Right renal cortex interstitium (tissue), 3 donors: ENCODE measurements around the gene SARS1. TPM values are rescaled to one million over a fixed set of nuclear protein-coding genes. Genes with fewer than 3 reads are reported as not detected.
"Not testable (repeated sequence)": the region's sequence is repeated elsewhere in the genome, so short reads cannot be mapped to it uniquely, and the experiment has no call there.

Experiments used
- DNase-seq, 3 donors: peaks; one replicate each; pipeline ENCODE4 v3.0.0-alpha.2; 2013; ENCODE audit warnings: low read depth in 3 of 3, low spot score in 2 of 3
- polyA plus RNA-seq, 3 donors: library from polyadenylated mRNA; unstranded; fragments of 120-200 nt; gene quantifications; one replicate each; pipeline ENCODE4 v1.2.1, GENCODE V29; 2013; ENCODE audit not compliant: insufficient read length in 3 of 3

SARS1 gene
- polyA plus RNA-seq, 3 donors = 144 to 154 (median 150) TPM

GRCh38 chr1:109272831-109273547 lies 59.3 kb downstream of the SARS1 start:
- DNase-seq = no peak

- DNase-seq = no peak
Measured at GRCh38 chr1:109273570-109274288, 60.0 kb downstream of the SARS1 start.

- peak in 1 of 3 donors; percentile 61 for DNase-seq
Measured at GRCh38 chr1:109274533-109275476, 61.1 kb downstream of the SARS1 start.

- DNase-seq = no peak
Measured at GRCh38 chr1:109275706-109276345, 62.1 kb downstream of the SARS1 start.

- no peak for DNase-seq
Measured at GRCh38 chr1:109277434-109278204, 63.9 kb downstream of the SARS1 start.

- no peak for DNase-seq
Measured at GRCh38 chr1:109279615-109280278, 66.0 kb downstream of the SARS1 start.

GRCh38 chr1:109280862-109281261 lies 67.1 kb downstream of the SARS1 start:
- no peak for DNase-seq

GRCh38 chr1:109281680-109282496 lies 68.2 kb downstream of the SARS1 start:
- DNase-seq = no peak

- no peak for DNase-seq
Measured at GRCh38 chr1:109282497-109282951, 68.8 kb downstream of the SARS1 start.

- DNase-seq = peak; percentile 88 to 93 (median 91)
Measured at GRCh38 chr1:109282952-109283747, 69.4 kb downstream of the SARS1 start, which contains the start of gene PSRC1. PSRC1 (minus strand) TSS chr1:109283145.

- no peak for DNase-seq
Measured at GRCh38 chr1:109283748-109284600, 70.3 kb downstream of the SARS1 start.

GRCh38 chr1:109286762-109287161 lies 73.0 kb downstream of the SARS1 start:
- DNase-seq = not testable (repeated sequence)
